ENCODE data around the gene RHOBTB3.
"Not testable (repeated sequence)": the region's sequence is repeated elsewhere in the genome, so short reads cannot be mapped to it uniquely, and the experiment has no call there.

DNA sequence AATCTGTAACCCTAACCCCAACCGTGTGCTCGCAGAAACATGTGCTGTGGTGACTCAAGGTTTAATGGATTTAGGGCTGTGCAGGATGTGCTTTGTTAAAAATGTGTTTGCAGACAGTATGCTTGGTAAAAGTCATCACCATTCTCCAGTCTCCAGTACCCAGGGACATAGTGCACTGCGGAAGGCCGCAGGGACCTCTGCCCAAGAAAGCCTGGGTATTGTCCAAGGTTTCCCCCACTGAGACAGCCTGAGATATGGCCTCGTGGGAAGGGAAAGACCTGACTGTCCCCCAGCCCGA is 79.9 kb downstream of the RHOBTB3 start:
- TF ChIP-seq, protein P1, sequence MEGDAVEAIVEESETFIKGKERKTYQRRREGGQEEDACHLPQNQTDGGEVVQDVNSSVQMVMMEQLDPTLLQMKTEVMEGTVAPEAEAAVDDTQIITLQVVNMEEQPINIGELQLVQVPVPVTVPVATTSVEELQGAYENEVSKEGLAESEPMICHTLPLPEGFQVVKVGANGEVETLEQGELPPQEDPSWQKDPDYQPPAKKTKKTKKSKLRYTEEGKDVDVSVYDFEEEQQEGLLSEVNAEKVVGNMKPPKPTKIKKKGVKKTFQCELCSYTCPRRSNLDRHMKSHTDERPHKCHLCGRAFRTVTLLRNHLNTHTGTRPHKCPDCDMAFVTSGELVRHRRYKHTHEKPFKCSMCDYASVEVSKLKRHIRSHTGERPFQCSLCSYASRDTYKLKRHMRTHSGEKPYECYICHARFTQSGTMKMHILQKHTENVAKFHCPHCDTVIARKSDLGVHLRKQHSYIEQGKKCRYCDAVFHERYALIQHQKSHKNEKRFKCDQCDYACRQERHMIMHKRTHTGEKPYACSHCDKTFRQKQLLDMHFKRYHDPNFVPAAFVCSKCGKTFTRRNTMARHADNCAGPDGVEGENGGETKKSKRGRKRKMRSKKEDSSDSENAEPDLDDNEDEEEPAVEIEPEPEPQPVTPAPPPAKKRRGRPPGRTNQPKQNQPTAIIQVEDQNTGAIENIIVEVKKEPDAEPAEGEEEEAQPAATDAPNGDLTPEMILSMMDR (IDR thresholded peaks at IDR 0.05): not testable (repeated sequence)
- not testable (repeated sequence) for TF ChIP-seq POLR2A (IDR thresholded peaks at IDR 0.05)
